HT1080 (cell line): ENCODE measurements around the gene CSF2RB. TPM values are rescaled to one million over a fixed set of nuclear protein-coding genes. Genes with fewer than 3 reads are reported as not detected.

Experiments used
- DNase-seq: peaks from one replicate; pipeline ENCODE4 v3.0.0-alpha.2; 2015; ENCODE audit warnings: low read depth
- total RNA-seq: library from RNA; depleted of rRNA; stranded (reverse); fragments of >200 nt; shearing (Covaris generic); gene quantifications from 2 replicates; pipeline ENCODE4 v1.2.3, GENCODE V29; 2014

CSF2RB gene
- total RNA-seq, 1 experiment from 2014 or later = not detected

GRCh38 chr22:36935313-36935610 is 21.8 kb downstream of the CSF2RB start:
- no peak for DNase-seq

- DNase-seq = no peak
Measured at GRCh38 chr22:36935694-36936093, 22.3 kb downstream of the CSF2RB start.

- DNase-seq = no peak
Measured at GRCh38 chr22:36936362-36937116, 23.1 kb downstream of the CSF2RB start.

DNA sequence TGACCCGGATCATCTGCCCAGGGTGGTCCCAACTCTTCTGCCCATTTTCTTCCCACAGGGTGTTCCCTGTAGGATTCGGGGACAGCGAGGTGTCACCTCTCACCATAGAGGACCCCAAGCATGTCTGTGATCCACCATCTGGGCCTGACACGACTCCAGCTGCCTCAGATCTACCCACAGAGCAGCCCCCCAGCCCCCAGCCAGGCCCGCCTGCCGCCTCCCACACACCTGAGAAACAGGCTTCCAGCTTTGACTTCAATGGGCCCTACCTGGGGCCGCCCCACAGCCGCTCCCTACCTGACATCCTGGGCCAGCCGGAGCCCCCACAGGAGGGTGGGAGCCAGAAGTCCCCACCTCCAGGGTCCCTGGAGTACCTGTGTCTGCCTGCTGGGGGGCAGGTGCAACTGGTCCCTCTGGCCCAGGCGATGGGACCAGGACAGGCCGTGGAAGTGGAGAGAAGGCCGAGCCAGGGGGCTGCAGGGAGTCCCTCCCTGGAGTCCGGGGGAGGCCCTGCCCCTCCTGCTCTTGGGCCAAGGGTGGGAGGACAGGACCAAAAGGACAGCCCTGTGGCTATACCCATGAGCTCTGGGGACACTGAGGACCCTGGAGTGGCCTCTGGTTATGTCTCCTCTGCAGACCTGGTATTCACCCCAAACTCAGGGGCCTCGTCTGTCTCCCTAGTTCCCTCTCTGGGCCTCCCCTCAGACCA is 24.0 kb downstream of the CSF2RB start:
- no peak for DNase-seq

GRCh38 chr22:36938028-36938425 is 24.6 kb downstream of the CSF2RB start:
- DNase-seq = no peak

DNA sequence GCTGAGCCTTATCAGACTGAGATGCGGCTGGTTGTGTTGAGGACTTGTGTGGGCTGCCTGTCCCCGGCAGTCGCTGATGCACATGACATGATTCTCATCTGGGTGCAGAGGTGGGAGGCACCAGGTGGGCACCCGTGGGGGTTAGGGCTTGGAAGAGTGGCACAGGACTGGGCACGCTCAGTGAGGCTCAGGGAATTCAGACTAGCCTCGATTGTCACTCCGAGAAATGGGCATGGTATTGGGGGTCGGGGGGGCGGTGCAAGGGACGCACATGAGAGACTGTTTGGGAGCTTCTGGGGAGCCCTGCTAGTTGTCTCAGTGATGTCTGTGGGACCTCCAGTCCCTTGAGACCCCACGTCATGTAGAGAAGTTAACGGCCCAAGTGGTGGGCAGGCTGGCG is 25.5 kb downstream of the CSF2RB start:
- DNase-seq = no peak

DNA sequence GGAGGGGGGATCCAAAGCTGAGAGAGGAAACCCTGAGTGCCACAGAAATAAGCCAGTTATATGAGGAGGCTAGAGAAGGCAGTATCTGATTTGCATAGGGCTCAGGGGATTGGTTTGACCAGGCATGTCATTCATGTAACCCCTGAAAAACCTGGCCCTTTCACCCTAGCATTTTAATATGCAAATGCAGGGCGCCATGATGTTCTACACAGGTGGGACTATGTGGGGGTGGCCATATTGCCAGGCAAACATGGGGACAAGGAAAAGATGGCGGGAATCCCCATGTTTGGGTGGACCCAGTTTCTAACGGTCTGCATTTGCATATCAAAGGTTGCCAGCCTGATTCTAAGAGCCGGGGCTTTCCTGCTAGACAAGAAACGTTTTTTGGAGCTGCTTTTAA is 27.2 kb downstream of the CSF2RB start:
- no peak for DNase-seq

DNA sequence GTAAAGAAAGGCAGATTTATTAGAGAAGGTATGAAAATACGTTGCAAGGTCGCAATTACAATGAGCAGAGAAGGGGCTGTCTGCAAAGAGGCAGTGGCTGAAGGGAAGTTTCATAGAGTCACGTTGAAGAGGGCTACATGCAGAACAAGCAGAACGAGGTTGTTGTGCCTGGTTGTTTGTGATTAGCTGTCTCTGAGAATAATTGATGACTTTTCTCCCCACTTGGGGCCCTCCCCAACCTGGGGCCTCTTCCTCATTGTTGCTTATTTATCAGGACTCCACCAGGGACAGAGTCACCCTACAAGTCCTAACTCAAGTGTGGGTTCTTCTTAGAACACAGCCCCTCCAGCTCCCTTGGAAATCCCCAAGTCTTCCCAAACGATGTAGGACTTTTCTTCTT is 29.1 kb downstream of the CSF2RB start:
- no peak for DNase-seq

DNA sequence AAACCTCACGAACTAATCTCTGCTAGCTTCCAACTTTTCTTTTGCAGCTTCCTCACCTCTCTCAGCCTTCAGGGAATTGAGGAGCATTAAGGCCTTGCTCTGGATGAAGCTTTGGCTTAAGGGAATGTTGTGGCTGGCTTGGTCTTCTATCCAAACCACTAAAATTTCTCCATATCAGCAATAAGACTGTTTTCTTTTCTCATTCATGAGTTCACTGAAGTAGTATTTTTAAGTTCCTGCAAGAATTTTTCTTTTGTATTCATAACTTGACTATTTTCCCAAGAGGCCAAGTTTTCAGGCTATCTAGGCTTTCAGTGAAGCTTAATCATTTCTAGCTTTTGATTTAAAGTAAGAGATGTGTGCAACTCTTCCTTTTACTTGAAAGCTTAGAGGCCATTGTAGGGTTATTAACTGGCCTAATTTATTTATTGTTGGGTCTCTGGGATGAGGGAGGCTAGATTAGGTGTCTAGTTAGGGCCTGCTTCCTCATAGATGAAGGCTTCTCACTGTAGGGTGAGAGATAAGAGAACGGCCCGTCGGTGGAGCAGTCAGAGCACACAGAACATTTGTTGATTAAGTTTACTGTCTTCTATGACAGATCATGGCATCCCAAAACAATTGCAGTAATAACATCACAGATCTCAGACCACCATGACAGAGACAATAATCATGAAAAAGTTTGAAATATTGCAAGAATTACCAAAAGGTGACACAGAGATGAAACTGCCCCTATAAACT is 33.2 kb downstream of the CSF2RB start:
- no peak for DNase-seq

- no peak for DNase-seq
Measured at GRCh38 chr22:36948273-36949225, 35.1 kb downstream of the CSF2RB start.

DNA sequence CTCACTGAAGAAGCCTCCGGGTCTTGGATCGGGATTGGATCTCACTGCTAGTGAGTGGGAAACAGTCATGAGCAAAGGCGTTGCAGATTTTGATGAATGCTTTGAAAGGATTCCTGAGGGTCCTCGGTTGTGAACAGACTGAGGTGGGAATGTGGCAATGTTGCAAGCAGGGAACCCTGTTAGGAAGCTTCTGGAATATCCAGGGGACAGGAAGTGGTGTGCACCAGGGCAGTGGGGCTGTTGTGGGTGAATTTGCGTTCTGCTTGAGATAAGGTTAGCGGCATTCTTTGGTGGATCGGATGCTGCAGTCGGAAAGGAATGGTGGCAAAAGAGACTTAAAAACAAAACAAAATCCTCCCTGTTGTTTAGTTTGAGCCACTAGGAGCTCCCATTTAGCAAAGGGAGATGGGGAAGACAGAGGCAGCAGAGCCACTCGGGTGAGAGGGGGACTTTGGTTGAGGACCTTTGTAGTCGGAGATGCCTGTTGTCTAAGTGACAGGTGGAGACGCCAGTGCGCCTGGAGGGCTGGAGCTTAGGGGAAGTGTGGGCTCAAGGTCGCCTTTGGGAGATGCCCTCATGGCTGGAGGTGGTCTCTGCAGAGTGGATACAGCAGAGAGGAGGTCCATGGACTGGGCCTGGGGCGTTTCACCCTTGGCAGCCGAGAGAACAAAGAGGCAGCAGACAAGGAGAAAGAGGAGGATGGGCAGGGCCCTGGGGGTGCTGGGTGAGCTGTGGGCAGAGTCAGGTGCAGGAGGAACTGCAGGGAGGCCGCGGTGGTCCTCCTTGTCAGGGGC is 37.6 kb downstream of the CSF2RB start:
- no peak for DNase-seq

- DNase-seq = no peak
Measured at GRCh38 chr22:36951746-36952145, 38.3 kb downstream of the CSF2RB start.

DNA sequence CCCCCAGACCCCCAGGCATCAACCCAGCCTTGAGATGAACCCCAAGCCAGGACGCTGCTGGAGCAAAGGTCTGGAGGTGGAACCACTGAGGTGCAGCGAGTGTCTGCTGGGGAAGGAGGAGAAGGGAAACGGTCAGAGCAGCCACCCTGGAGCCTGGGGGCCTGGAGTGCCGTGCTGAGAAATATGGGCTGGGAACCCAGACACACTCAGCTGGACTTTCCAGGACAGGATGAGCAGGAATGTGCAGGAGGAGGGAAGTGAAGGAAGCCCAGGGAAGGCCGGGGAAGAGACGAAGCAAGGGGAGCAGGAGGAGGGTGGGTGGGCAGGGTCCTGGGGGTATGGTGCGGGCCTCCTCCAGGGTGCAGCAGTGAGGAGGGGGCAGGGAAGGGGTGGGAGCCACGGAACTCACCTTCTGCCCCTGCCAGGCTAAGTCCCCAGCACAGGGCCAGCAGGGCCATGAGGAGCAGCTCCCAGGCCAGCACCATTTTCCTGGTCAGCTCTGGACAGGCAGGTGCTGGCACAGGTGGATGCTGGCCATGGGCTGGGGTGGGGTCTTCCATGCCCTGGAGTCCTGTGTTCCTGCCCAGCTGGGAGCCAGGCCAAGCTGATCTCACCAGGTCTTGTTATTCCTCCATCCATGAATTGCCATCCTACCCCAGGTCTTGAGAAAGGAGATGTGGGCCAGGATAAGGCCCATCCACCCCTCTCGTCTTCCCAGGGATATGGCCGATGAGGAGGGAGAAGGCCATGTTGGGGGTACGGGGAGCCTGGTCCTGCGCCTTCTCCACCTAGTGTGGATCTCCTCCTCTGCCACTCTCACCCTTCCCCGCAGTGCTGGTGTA is 40.0 kb downstream of the CSF2RB start:
- no peak for DNase-seq

DNA sequence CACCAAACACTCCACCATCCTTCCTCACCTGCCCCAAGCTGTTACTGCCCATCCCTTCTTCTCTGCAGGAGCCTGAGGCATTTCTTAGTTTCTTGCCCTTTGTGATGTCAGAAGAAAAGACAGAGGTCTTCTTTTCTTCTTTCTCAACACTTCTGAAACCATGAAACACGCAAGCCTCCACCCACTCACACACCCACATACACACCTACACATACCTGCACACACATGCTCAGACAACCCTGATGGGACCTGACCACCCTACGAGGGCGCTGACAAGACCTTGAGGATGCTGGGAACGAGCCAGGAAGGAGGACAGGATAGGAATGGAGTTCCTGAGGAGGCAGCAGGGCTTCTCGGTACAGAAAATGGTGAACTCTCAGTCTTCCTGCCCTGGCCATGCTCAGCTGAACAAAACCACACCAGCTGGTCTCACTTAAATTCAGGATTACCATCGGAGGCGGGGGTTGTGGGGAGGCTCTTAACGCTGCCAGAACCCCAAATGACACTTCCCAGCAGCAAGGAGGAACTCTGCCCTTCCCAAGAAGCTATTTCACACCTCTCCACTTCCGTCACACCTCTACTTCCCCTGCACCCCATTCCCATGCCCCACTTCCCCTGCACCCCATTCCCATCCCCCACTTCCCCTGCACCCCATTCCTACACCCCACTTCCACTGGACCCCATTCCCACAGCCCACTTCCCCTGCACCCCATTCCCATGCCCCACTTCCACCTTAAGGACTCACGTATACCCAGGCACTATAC is 41.0 kb downstream of the CSF2RB start:
- no peak for DNase-seq

GRCh38 chr22:36955691-36956090 is 42.3 kb downstream of the CSF2RB start:
- no peak for DNase-seq

- no peak for DNase-seq
Measured at GRCh38 chr22:36958366-36958765, 44.9 kb downstream of the CSF2RB start.

GRCh38 chr22:36961626-36962025 is 48.2 kb downstream of the CSF2RB start:
- no peak for DNase-seq

- no peak for DNase-seq
Measured at GRCh38 chr22:36963302-36963701, 49.9 kb downstream of the CSF2RB start.

DNA sequence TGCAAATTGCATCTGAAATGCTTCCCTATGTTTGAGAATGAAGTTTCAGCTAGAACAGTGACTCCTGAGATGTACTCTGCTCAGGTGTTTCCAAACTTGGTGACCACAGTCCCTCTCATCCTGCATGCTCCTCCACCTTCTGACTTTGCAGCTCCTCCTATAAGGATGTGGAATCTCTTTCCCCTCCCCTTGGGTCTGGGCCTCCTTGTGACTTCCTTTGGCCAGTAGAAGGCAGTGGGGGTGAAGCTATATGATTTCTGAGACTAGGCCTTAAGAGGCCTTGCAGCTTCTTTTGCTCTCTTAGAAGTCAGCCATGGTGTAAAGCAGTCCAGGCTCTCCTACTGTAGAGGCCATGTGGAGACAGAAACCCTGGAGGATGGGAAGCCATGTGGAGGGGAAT is 50.7 kb downstream of the CSF2RB start:
- DNase-seq = no peak
